HepG2 (cell line): Measurements from ENCODE around the gene PHRF1. TPM values are rescaled to one million over a fixed set of nuclear protein-coding genes. Genes with fewer than 3 reads are reported as not detected.
A peak's percentile ranks its signal among the peaks of the same experiment; 100 is the strongest.

Source experiments
- ATM ChIP-seq: fragments of 450-650 bp; IDR thresholded peaks from 2 replicates; pipeline ENCODE4 v1.7.1; 2017; ENCODE audit warnings: mild to moderate bottlenecking, borderline replicate concordance
- BRF2 ChIP-seq: sonication (generic); formaldehyde crosslinking; IDR thresholded peaks from 2 replicates; pipeline ENCODE4 v1.8.1; 2022; ENCODE audit warnings: mild to moderate bottlenecking, missing genetic modification reagents
- DPF2 ChIP-seq: sonication (generic); formaldehyde crosslinking; IDR thresholded peaks from 2 replicates; pipeline ENCODE4 v1.4.0; 2020; ENCODE audit warnings: mild to moderate bottlenecking, low read depth, missing genetic modification reagents, borderline replicate concordance
- HES4 ChIP-seq: sonication (generic); formaldehyde crosslinking; IDR thresholded peaks from 2 replicates; pipeline ENCODE4 v1.9.0; 2021; ENCODE audit warnings: mild to moderate bottlenecking, missing genetic modification reagents, borderline replicate concordance
- KLF15 ChIP-seq: sonication (generic); formaldehyde crosslinking; IDR thresholded peaks from 2 replicates; pipeline ENCODE4 v1.8.1; 2023; ENCODE audit warnings: borderline replicate concordance, mild to moderate bottlenecking, inconsistent platforms, missing genetic modification reagents, mixed read lengths
- PHF21A ChIP-seq: sonication (generic); formaldehyde crosslinking; IDR thresholded peaks from 2 replicates; pipeline ENCODE4 v1.5.0; 2020; ENCODE audit warnings: mild to moderate bottlenecking, missing genetic modification reagents
- REL ChIP-seq: sonication (generic); formaldehyde crosslinking; conservative IDR thresholded peaks from 2 replicates; pipeline ENCODE4 v1.8.0; 2022; ENCODE audit warnings: mild to moderate bottlenecking, missing genetic modification reagents, moderate library complexity
- SKIL ChIP-seq: sonication (generic); formaldehyde crosslinking; IDR thresholded peaks from 2 replicates; pipeline ENCODE4 v1.8.0; 2022; ENCODE audit warnings: missing genetic modification reagents, mild to moderate bottlenecking, moderate library complexity, borderline replicate concordance
- SPEN ChIP-seq: sonication (generic); formaldehyde crosslinking; IDR thresholded peaks from 2 replicates; pipeline ENCODE4 v1.5.1; 2020; ENCODE audit warnings: low read depth, mild to moderate bottlenecking, missing genetic modification reagents
- SRSF9 ChIP-seq: fragments of 200-400 bp; formaldehyde crosslinking; IDR thresholded peaks from 2 replicates; pipeline ENCODE4 v1.6.1; 2018; ENCODE audit warnings: borderline replicate concordance, mild to moderate bottlenecking, low read depth, low read length; ENCODE audit not compliant: insufficient read depth, poor library complexity, severe bottlenecking
- SRY ChIP-seq: sonication (generic); formaldehyde crosslinking; IDR thresholded peaks from 2 replicates; pipeline ENCODE4 v1.8.0; 2022; ENCODE audit warnings: mild to moderate bottlenecking, missing genetic modification reagents
- ZFP41 ChIP-seq: sonication (generic); formaldehyde crosslinking; IDR thresholded peaks from 2 replicates; pipeline ENCODE4 v1.4.0; 2020; ENCODE audit warnings: mild to moderate bottlenecking, missing genetic modification reagents, borderline replicate concordance
- ZFY ChIP-seq: sonication (generic); formaldehyde crosslinking; IDR thresholded peaks from 2 replicates; pipeline ENCODE4 v1.4.0; 2020; ENCODE audit warnings: missing genetic modification reagents
- ZNF264 ChIP-seq: sonication (generic); formaldehyde crosslinking; IDR thresholded peaks from 2 replicates; pipeline ENCODE4 v1.4.0; 2020; ENCODE audit warnings: missing genetic modification reagents
- ZNF275 ChIP-seq: sonication (generic); formaldehyde crosslinking; IDR thresholded peaks from 2 replicates; pipeline ENCODE4 v1.8.0; 2022; ENCODE audit warnings: missing genetic modification reagents, mild to moderate bottlenecking, inconsistent platforms, borderline replicate concordance
- polyA plus RNA-seq, 8 experiments: library from polyadenylated mRNA; depleted of rRNA in 3 of 8; stranded (reverse) in 7 of 8; unstranded in 1 of 8; fragments of >200 nt; fragmentation: Illumina TruSeq in 4 of 8; extraction: Trizol in 4 of 8; gene quantifications; 2 replicates each; pipeline versions ENCODE4 v1.2.1 to v1.2.3, GENCODE V29; 2011 to 2016; ENCODE audit warnings: low read depth in 4 of 8, missing spikeins in 1 of 8, mixed read lengths in 1 of 8; ENCODE audit not compliant: insufficient read depth in 1 of 8
- total RNA-seq, 5 experiments: library from RNA; depleted of rRNA; stranded (reverse); fragments of >200 nt; fragmentation: Illumina TruSeq; extraction: Trizol; gene quantifications; 2 replicates each; pipeline ENCODE4 v1.2.3, GENCODE V29; 2016; ENCODE audit warnings: low read depth in 1 of 5
- TF ChIP-seq, protein P1 (sequence below): sonication (generic); formaldehyde crosslinking; IDR thresholded peaks from 2 replicates; pipeline ENCODE4; 2020; ENCODE audit warnings: missing genetic modification reagents, mild to moderate bottlenecking, borderline replicate concordance
- TF ChIP-seq, protein P2 (sequence below): sonication (generic); formaldehyde crosslinking; IDR thresholded peaks from 2 replicates; pipeline ENCODE4 v1.8.1; 2022; ENCODE audit warnings: low read depth, mild to moderate bottlenecking, missing genetic modification reagents

The PHRF1 gene
- total and polyA plus RNA-seq, 2 of the 13 experiments (the other 11 are each of a cell fraction or from before 2014, with no cell fraction given), result 8.2 to 16.7 TPM

GRCh38 chr11:561148-562003, 14.9 kb upstream of the PHRF1 start (continued):
- TF ChIP-seq SRSF9, result no peak
- TF ChIP-seq DPF2, result no peak
- TF ChIP-seq, protein P1, sequence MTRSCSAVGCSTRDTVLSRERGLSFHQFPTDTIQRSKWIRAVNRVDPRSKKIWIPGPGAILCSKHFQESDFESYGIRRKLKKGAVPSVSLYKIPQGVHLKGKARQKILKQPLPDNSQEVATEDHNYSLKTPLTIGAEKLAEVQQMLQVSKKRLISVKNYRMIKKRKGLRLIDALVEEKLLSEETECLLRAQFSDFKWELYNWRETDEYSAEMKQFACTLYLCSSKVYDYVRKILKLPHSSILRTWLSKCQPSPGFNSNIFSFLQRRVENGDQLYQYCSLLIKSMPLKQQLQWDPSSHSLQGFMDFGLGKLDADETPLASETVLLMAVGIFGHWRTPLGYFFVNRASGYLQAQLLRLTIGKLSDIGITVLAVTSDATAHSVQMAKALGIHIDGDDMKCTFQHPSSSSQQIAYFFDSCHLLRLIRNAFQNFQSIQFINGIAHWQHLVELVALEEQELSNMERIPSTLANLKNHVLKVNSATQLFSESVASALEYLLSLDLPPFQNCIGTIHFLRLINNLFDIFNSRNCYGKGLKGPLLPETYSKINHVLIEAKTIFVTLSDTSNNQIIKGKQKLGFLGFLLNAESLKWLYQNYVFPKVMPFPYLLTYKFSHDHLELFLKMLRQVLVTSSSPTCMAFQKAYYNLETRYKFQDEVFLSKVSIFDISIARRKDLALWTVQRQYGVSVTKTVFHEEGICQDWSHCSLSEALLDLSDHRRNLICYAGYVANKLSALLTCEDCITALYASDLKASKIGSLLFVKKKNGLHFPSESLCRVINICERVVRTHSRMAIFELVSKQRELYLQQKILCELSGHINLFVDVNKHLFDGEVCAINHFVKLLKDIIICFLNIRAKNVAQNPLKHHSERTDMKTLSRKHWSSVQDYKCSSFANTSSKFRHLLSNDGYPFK, result no peak
- TF ChIP-seq, protein P2, sequence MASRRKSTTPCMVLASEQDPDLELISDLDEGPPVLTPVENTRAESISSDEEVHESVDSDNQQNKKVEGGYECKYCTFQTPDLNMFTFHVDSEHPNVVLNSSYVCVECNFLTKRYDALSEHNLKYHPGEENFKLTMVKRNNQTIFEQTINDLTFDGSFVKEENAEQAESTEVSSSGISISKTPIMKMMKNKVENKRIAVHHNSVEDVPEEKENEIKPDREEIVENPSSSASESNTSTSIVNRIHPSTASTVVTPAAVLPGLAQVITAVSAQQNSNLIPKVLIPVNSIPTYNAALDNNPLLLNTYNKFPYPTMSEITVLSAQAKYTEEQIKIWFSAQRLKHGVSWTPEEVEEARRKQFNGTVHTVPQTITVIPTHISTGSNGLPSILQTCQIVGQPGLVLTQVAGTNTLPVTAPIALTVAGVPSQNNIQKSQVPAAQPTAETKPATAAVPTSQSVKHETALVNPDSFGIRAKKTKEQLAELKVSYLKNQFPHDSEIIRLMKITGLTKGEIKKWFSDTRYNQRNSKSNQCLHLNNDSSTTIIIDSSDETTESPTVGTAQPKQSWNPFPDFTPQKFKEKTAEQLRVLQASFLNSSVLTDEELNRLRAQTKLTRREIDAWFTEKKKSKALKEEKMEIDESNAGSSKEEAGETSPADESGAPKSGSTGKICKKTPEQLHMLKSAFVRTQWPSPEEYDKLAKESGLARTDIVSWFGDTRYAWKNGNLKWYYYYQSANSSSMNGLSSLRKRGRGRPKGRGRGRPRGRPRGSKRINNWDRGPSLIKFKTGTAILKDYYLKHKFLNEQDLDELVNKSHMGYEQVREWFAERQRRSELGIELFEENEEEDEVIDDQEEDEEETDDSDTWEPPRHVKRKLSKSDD (CRISPR knock-in tag), result no peak
- TF ChIP-seq BRF2 (CRISPR knock-in tag), result no peak
- TF ChIP-seq ZNF264 (CRISPR knock-in tag), result no peak
- TF ChIP-seq HES4, result peak; percentile 67; the same call in 1 of the 2 replicates
- TF ChIP-seq SRY (CRISPR knock-in tag), result 0 out of 2 replicates have a peak, but pooled peaks have one; percentile 25
- no peak for TF ChIP-seq ATM
- peak; percentile 66 for TF ChIP-seq PHF21A
- TF ChIP-seq ZNF275 (CRISPR knock-in tag), result no peak
- TF ChIP-seq KLF15 (CRISPR knock-in tag), result no peak
- TF ChIP-seq ZFP41, result no peak
- peak; percentile 56; the same call in 1 of the 2 replicates for TF ChIP-seq SKIL
- peak; percentile 65; the same call in 1 of the 2 replicates for TF ChIP-seq ZFY
- peak; percentile 54; the same call in 1 of the 2 replicates for TF ChIP-seq SPEN (CRISPR knock-in tag)
- no peak for TF ChIP-seq REL (CRISPR knock-in tag)
